Stomach (tissue), 9 donors: ENCODE data around the gene GDF9. TPM values are rescaled to one million over a fixed set of nuclear protein-coding genes. Genes with fewer than 3 reads are reported as not detected.

Source experiments
- DNase-seq, 2 donors: peaks; one replicate each; pipeline versions ENCODE4 v3.0.0 to v3.0.0-alpha.2; 2013 to 2019
- H3K27ac ChIP-seq, 5 donors: fragments of 200-600 bp in 4 of 5; sonication (generic) in 4 of 5; one replicate each; pipeline ENCODE4 v1.5.1; 2013 to 2019; ENCODE audit warnings: mild to moderate bottlenecking in 1 of 5, moderate library complexity in 1 of 5
- H3K27me3 ChIP-seq, 3 donors: fragments of 200-600 bp; sonication (generic); one replicate each; pipeline ENCODE4 v1.5.1; 2017 to 2019; ENCODE audit warnings: mixed run types in 1 of 3
- H3K36me3 ChIP-seq, 4 donors: fragments of 200-600 bp; sonication (generic); 1 replicate in 3 of 4; 2 replicates in 1 of 4; pipeline ENCODE4 v1.5.1; 2016 to 2019
- H3K4me1 ChIP-seq, 4 donors: fragments of 200-600 bp; sonication (generic); one replicate each; pipeline ENCODE4 v1.5.1; 2016 to 2019
- H3K4me3 ChIP-seq, 4 donors: fragments of 200-600 bp; sonication (generic) in 3 of 4; one replicate each; pipeline ENCODE4 v1.5.1; 2016 to 2019; ENCODE audit warnings: mild to moderate bottlenecking in 1 of 4
- H3K9me3 ChIP-seq, 4 donors: fragments of 200-600 bp; sonication (generic); one replicate each; pipeline ENCODE4 v1.5.1; 2016 to 2019
- EP300 ChIP-seq: sonication (generic); formaldehyde crosslinking; IDR thresholded peaks from one replicate; pipeline ENCODE4 v1.6.1; 2017; ENCODE audit warnings: antibody characterized with exemption
- POLR2A ChIP-seq, 4 donors: fragments of 450-650 bp; IDR thresholded peaks; one replicate each; pipeline ENCODE4 v1.6.1; 2016; ENCODE audit warnings: antibody characterized with exemption in 4 of 4, control low read depth in 2 of 4, mild to moderate bottlenecking in 1 of 4, moderate library complexity in 1 of 4
- POLR2AphosphoS5 ChIP-seq, 3 donors: sonication (generic); formaldehyde crosslinking; IDR thresholded peaks; one replicate each; pipeline ENCODE4 v1.6.1; 2016; ENCODE audit warnings: antibody characterized with exemption in 3 of 3
- WGBS, 5 donors: extraction: QIAGEN DNeasy Blood & Tissue Kit in 3 of 5; methylation state at CpG; one replicate each; pipeline versions ENCODE4 v1.1.5 to v1.1.7; 2013 to 2018; 5-methylcytosine and 5-hydroxymethylcytosine counted together
- intact Hi-C: fragments of 100-400 bp; cut with DNase I; formaldehyde crosslinking; loops from one replicate; pipeline ENCODE4 v1.15.1; 2023; ENCODE audit warnings: low total_unique reads
- polyA plus RNA-seq, 3 donors: library from polyadenylated mRNA; stranded (reverse); fragments of 200-250 nt; gene quantifications; one replicate each; pipeline ENCODE4 v1.2.3, GENCODE V29; 2013
- small RNA-seq, 4 donors: library from RNA; depleted of rRNA; stranded (forward); fragments of <200 nt; gene quantifications; one replicate each; pipeline ENCODE3, GENCODE V24; 2016
- total RNA-seq, 5 donors: library from RNA; depleted of rRNA; stranded (reverse); fragments of >200 nt; gene quantifications; one replicate each; pipeline versions ENCODE4 v1.1.0 to v1.2.3, GENCODE V29; 2014 to 2016
- TF ChIP-seq, protein P1 (sequence below), 7 experiments: fragments of 450-650 bp in 4 of 7; fragments of 200-600 bp in 3 of 7; sonication (generic) in 3 of 7; IDR thresholded peaks; one replicate each; pipeline ENCODE4 v1.5.1; 2016 to 2019; ENCODE audit warnings: antibody characterized with exemption in 7 of 7, control low read depth in 2 of 7, mild to moderate bottlenecking in 1 of 7
- donor health status: healthy with polysubstance abuse.
- donor health status: Bipolar disorder and iron deficiency.
- donor health status: healthy.

GDF9 gene
- total and polyA plus RNA-seq, 8 donors = 0.25 to 4.4 (median 1.1) TPM; not detected in 4

GRCh38 chr5:132812781-132813598 is 53.3 kb downstream of the GDF9 start, which contains the start of gene SOWAHA:
SOWAHA (plus strand) TSS chr5:132813302; CDS start chr5:132813622, 320 bp downstream.
- peaks cover 5 to 51% (median 29%) of the 10 kb centered on the region in 3 donors for H3K27me3 ChIP-seq
- H3K9me3 ChIP-seq = no peaks in the 10 kb centered on the region
- WGBS, 5 donors = 2 to 7% (median 4%) methylated on average over 17 to 68 of the region's 68 CpGs
- intact Hi-C loops = no loop called here
- H3K4me3 ChIP-seq = peak within 1 kb of the TSS; percentile 52 to 65 (median 56)
- no peak for TF ChIP-seq POLR2A (IDR thresholded peaks at IDR 0.05)
- TF ChIP-seq, protein P1, sequence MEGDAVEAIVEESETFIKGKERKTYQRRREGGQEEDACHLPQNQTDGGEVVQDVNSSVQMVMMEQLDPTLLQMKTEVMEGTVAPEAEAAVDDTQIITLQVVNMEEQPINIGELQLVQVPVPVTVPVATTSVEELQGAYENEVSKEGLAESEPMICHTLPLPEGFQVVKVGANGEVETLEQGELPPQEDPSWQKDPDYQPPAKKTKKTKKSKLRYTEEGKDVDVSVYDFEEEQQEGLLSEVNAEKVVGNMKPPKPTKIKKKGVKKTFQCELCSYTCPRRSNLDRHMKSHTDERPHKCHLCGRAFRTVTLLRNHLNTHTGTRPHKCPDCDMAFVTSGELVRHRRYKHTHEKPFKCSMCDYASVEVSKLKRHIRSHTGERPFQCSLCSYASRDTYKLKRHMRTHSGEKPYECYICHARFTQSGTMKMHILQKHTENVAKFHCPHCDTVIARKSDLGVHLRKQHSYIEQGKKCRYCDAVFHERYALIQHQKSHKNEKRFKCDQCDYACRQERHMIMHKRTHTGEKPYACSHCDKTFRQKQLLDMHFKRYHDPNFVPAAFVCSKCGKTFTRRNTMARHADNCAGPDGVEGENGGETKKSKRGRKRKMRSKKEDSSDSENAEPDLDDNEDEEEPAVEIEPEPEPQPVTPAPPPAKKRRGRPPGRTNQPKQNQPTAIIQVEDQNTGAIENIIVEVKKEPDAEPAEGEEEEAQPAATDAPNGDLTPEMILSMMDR (IDR thresholded peaks at IDR 0.05) = no peak
- no peak for TF ChIP-seq POLR2AphosphoS5 (IDR thresholded peaks at IDR 0.05)
- no peak for TF ChIP-seq EP300
- DNase-seq = peak; percentile 59 to 84
- peaks cover 18 to 51% (median 37%) of the 10 kb centered on the region in 4 donors for H3K4me1 ChIP-seq
- no peaks in the 10 kb centered on the region for H3K36me3 ChIP-seq
- peak within 1 kb of the TSS; percentile 81 to 90 (median 84) for H3K27ac ChIP-seq

DNA sequence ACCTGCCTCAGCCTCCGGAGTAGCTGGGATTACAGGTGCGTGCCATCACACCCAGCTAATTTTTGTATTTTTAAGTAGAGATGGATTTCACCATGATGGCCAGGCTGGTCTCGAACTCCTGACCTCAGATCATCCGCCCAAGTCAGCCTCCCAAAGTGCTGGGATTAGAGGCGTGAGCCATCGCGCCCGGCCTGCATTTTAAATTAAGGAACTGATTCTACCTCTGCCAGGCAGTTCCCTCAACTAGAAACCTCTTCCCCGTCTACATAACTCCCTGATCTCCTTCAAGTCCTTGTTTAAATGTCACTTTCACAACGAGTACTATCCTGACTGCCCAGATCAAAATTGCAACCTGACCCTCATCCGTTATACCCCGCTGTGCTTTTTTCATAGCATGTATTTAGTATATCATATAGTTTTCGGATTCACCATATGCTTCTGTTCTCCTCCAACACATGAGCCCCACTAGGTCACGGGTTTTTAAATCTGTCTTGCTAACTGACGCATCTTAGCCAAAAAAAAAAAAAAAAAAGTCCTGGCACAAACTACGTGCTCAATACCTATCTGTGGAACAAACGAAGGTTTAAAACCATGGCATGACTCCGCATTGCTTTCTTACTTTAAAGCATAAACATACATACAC is 54.0 kb downstream of the GDF9 start:
- intact Hi-C loops = no loop called here
- H3K36me3 ChIP-seq = no peaks in the 10 kb centered on the region
- H3K27me3 ChIP-seq = peaks cover 5 to 51% (median 29%) of the 10 kb centered on the region in 3 donors
- no peaks in the 10 kb centered on the region for H3K9me3 ChIP-seq
- H3K4me1 ChIP-seq = peaks cover 26 to 59% (median 44%) of the 10 kb centered on the region in 4 donors
- TF ChIP-seq EP300 (no peak), POLR2A (IDR thresholded peaks at IDR 0.05) (no peak), POLR2AphosphoS5 (IDR thresholded peaks at IDR 0.05) (no peak)
- TF ChIP-seq, protein P1 (IDR thresholded peaks at IDR 0.05) = no peak
- H3K27ac ChIP-seq = no peak overlapping the region
- peak in 1 of 2 donors; percentile 15 for DNase-seq
- no peak overlapping the region for H3K4me3 ChIP-seq
- WGBS, 5 donors = 52 to 60% (median 57%) methylated on average over 18 of the region's 18 CpGs

Small RNA genes lying within 50 kb of the gene (small RNA-seq; reads per million reads assigned to genes)
- 0 reads per million in 4 donors for gene RNA5SP192

Other genes with a start within 250 kb of the GDF9 start
- gene IL13, start 208.3 kb downstream of the GDF9 start, total RNA-seq = under 1 TPM in 1 of 5 donors, not detected in 4; 0.55 TPM
- gene IL13, start 208.3 kb downstream of the GDF9 start, polyA plus RNA-seq = not detected
- not detected for gene IL4, start 192.5 kb downstream of the GDF9 start, total RNA-seq
- not detected for gene IL4, start 192.5 kb downstream of the GDF9 start, polyA plus RNA-seq
- 10 to 100 TPM in 1 of 5 donors, 1 to 10 TPM in 3, under 1 TPM in 1; 0.58 to 19.3 (median 8.5) TPM for gene KIF3A, start 128.9 kb downstream of the GDF9 start, total RNA-seq
- gene KIF3A, start 128.9 kb downstream of the GDF9 start, polyA plus RNA-seq = 1 to 10 TPM; 1.5 to 3.8 (median 2.1) TPM
- 10 to 100 TPM in 2 of 5 donors, under 1 TPM in 1, not detected in 2; 0.92 to 56.7 (median 34.5) TPM for gene CCNI2, start 119.0 kb downstream of the GDF9 start, total RNA-seq
- gene CCNI2, start 119.0 kb downstream of the GDF9 start, polyA plus RNA-seq = 1 to 10 TPM in 2 of 3 donors, under 1 TPM in 1; 0.46 to 1.9 (median 1.3) TPM
- 10 to 100 TPM; 18.5 to 47.3 (median 36.2) TPM for gene SEPTIN8, start 89.2 kb downstream of the GDF9 start, total RNA-seq
- gene SEPTIN8, start 89.2 kb downstream of the GDF9 start, polyA plus RNA-seq = 10 to 100 TPM; 15.5 to 28.4 (median 27.4) TPM
- 10 to 100 TPM in 2 of 5 donors, 1 to 10 TPM in 2, not detected in 1; 6.8 to 91.8 (median 13.2) TPM for gene SOWAHA, start 53.2 kb downstream of the GDF9 start, total RNA-seq
- 1 to 10 TPM; 2.4 to 5.7 (median 5.2) TPM for gene SOWAHA, start 53.2 kb downstream of the GDF9 start, polyA plus RNA-seq
- 100 to 1,000 TPM in 1 of 5 donors, 10 to 100 TPM in 3, 1 to 10 TPM in 1; 5.3 to 264 (median 48.7) TPM for gene SHROOM1, start 35.8 kb downstream of the GDF9 start, total RNA-seq
- gene SHROOM1, start 35.8 kb downstream of the GDF9 start, polyA plus RNA-seq = 10 to 100 TPM in 1 of 3 donors, 1 to 10 TPM in 2; 7.5 to 12.8 (median 9.6) TPM
- 100 to 1,000 TPM in 2 of 5 donors, 10 to 100 TPM in 3; 66.5 to 173 (median 83.4) TPM for gene UQCRQ, start 173 bp upstream of the GDF9 start, total RNA-seq
- gene UQCRQ, start 173 bp upstream of the GDF9 start, polyA plus RNA-seq = 100 to 1,000 TPM; 470 to 603 (median 499) TPM
- gene LEAP2, start 7.2 kb upstream of the GDF9 start, total RNA-seq = 1 to 10 TPM in 2 of 5 donors, under 1 TPM in 1, not detected in 2; 0.92 to 2.3 (median 1.3) TPM
- gene LEAP2, start 7.2 kb upstream of the GDF9 start, polyA plus RNA-seq = 1 to 10 TPM; 1.4 to 2.2 (median 1.4) TPM
- 100 to 1,000 TPM in 2 of 5 donors, 10 to 100 TPM in 3; 15.9 to 133 (median 99.1) TPM for gene AFF4, start 97.2 kb upstream of the GDF9 start, total RNA-seq
- gene AFF4, start 97.2 kb upstream of the GDF9 start, polyA plus RNA-seq = 10 to 100 TPM in 1 of 3 donors, 1 to 10 TPM in 2; 7.0 to 18.3 (median 9.4) TPM
- gene ZCCHC10, start 160.1 kb upstream of the GDF9 start, total RNA-seq = 10 to 100 TPM in 1 of 5 donors, 1 to 10 TPM in 3, under 1 TPM in 1; 0.29 to 16.5 (median 6.4) TPM
- gene ZCCHC10, start 160.1 kb upstream of the GDF9 start, polyA plus RNA-seq = 10 to 100 TPM; 21.3 to 45.1 (median 23.3) TPM
- gene HSPA4, start 185.5 kb upstream of the GDF9 start, total RNA-seq = 10 to 100 TPM; 21.6 to 79.1 (median 48.8) TPM
- 10 to 100 TPM; 29.3 to 44.5 (median 29.9) TPM for gene HSPA4, start 185.5 kb upstream of the GDF9 start, polyA plus RNA-seq